ENCODE measurements around the gene AJM1.
"Not testable (repeated sequence)": the region's sequence is repeated elsewhere in the genome, so short reads cannot be mapped to it uniquely, and the experiment has no call there.

The AJM1 gene

GRCh38 chr9:136854113-136854841, 12.0 kb downstream of the AJM1 start:
- DNase-seq (ENCODE audit: low read depth in 3 of 3, low spot score in 1 of 3) = no peak

GRCh38 chr9:136854842-136855460, 12.7 kb downstream of the AJM1 start:
- DNase-seq (ENCODE audit: low read depth in 3 of 3, low spot score in 1 of 3) = no peak

GRCh38 chr9:136855461-136856078, 13.3 kb downstream of the AJM1 start:
- DNase-seq (ENCODE audit: low read depth in 3 of 3, low spot score in 1 of 3) = no peak

- DNase-seq (ENCODE audit: low read depth in 3 of 3, low spot score in 1 of 3) = no peak
These were observed 13.8 kb downstream of the AJM1 start for GRCh38 chr9:136856079-136856476.

GRCh38 chr9:136856541-136857141, 14.4 kb downstream of the AJM1 start:
- DNase-seq (ENCODE audit: low read depth in 3 of 3, low spot score in 1 of 3) = no peak

GRCh38 chr9:136857166-136857565, 14.9 kb downstream of the AJM1 start:
- DNase-seq (ENCODE audit: low read depth in 3 of 3, low spot score in 1 of 3) = no peak

GRCh38 chr9:136857581-136858412, 15.5 kb downstream of the AJM1 start:
- DNase-seq (ENCODE audit: low read depth in 3 of 3, low spot score in 1 of 3) = no peak

- DNase-seq (ENCODE audit: low read depth in 3 of 3, low spot score in 1 of 3) = no peak
These were observed 16.2 kb downstream of the AJM1 start for GRCh38 chr9:136858452-136858843.

- DNase-seq (ENCODE audit: low read depth in 3 of 3, low spot score in 1 of 3) = no peak
These were observed 16.8 kb downstream of the AJM1 start for GRCh38 chr9:136858844-136859757.

GRCh38 chr9:136860529-136860928, 18.3 kb downstream of the AJM1 start:
- no peak for DNase-seq (ENCODE audit: low read depth in 3 of 3, low spot score in 1 of 3)

- no peak for DNase-seq (ENCODE audit: low read depth in 3 of 3, low spot score in 1 of 3)
These were observed 18.9 kb downstream of the AJM1 start for GRCh38 chr9:136860933-136861873.

- no peak for DNase-seq (ENCODE audit: low read depth in 3 of 3, low spot score in 1 of 3)
These were observed 19.7 kb downstream of the AJM1 start for GRCh38 chr9:136861874-136862457.

- DNase-seq (ENCODE audit: low read depth in 3 of 3, low spot score in 1 of 3) = no peak
These were observed 20.8 kb downstream of the AJM1 start for GRCh38 chr9:136862849-136863622.

GRCh38 chr9:136863623-136864273, 21.5 kb downstream of the AJM1 start:
- DNase-seq (ENCODE audit: low read depth in 3 of 3, low spot score in 1 of 3) = no peak

- no peak for DNase-seq (ENCODE audit: low read depth in 3 of 3, low spot score in 1 of 3)
These were observed 22.9 kb downstream of the AJM1 start for GRCh38 chr9:136865041-136865767.

GRCh38 chr9:136865768-136866103, 23.5 kb downstream of the AJM1 start:
- no peak for DNase-seq (ENCODE audit: low read depth in 3 of 3, low spot score in 1 of 3)

- not testable (repeated sequence) for DNase-seq (ENCODE audit: low read depth in 3 of 3, low spot score in 1 of 3)
These were observed 24.7 kb downstream of the AJM1 start for GRCh38 chr9:136866898-136867421.

Data from stimulated activated CD4-positive, alpha-beta T cell treated with anti-CD3 and anti-CD28 coated beads, TNF-alpha, amount 100 ng/mL, for 1 hour (primary cell).